WTC11 (cell line): ENCODE data around the gene SPDEF. TPM values are rescaled to one million over a fixed set of nuclear protein-coding genes. Genes with fewer than 3 reads are reported as not detected.

ENCODE experiments used
- ATAC-seq: fragments of 200-7000 bp; cut with Tn5 transposase; 2 replicates; pipeline ENCODE4 v1.10.0; 2021; ENCODE audit warnings: mild to moderate bottlenecking, moderate library complexity
- CTCF ChIA-PET: fragments of 300-600 bp; sonication (Branson Sonifier 250); formaldehyde crosslinking; loops from one replicate; lab custom pipeline; 2021; ENCODE audit warnings: antibody characterized with exemption; lab: Charles Lee
- POLR2A ChIA-PET: fragments of 350-600 bp; sonication (Branson Sonifier 250); formaldehyde crosslinking; loops from one replicate; lab custom pipeline; 2021; ENCODE audit warnings: antibody characterized with exemption; lab: Charles Lee
- DNase-seq: peaks from one replicate; pipeline ENCODE4 v3.0.0; 2021; ENCODE audit warnings: low spot score
- H3K27ac Mint-ChIP-seq: 2 replicates; pipeline ENCODE4 v1.8.0; 2021; ENCODE audit warnings: mixed read lengths
- H3K27me3 Mint-ChIP-seq: 2 replicates; pipeline ENCODE4 v1.8.0; 2021; ENCODE audit warnings: low read depth, mild to moderate bottlenecking, moderate library complexity, mixed read lengths
- H3K36me3 Mint-ChIP-seq: 2 replicates; pipeline ENCODE4 v1.8.0; 2021; ENCODE audit warnings: mixed read lengths
- H3K4me1 Mint-ChIP-seq: 2 replicates; pipeline ENCODE4 v1.8.0; 2022; ENCODE audit warnings: mixed read lengths
- H3K4me3 Mint-ChIP-seq: 2 replicates; pipeline ENCODE4 v1.8.0; 2021; ENCODE audit warnings: mild to moderate bottlenecking, moderate library complexity, mixed read lengths
- H3K9me3 Mint-ChIP-seq: 2 replicates; pipeline ENCODE4 v1.8.0; 2021; ENCODE audit warnings: mixed read lengths
- CREM ChIP-seq: sonication (generic); formaldehyde crosslinking; IDR thresholded peaks from 2 replicates; pipeline ENCODE4 v1.8.1; 2022; ENCODE audit warnings: mild to moderate bottlenecking, missing genetic modification reagents, moderate library complexity
- ESRRA ChIP-seq: sonication (generic); formaldehyde crosslinking; IDR thresholded peaks from 2 replicates; pipeline ENCODE4 v1.8.1; 2022; ENCODE audit warnings: mild to moderate bottlenecking, missing genetic modification reagents, borderline replicate concordance
- FOXK1 ChIP-seq: sonication (generic); formaldehyde crosslinking; IDR thresholded peaks from 2 replicates; pipeline ENCODE4 v1.8.0; 2022; ENCODE audit warnings: mild to moderate bottlenecking, moderate library complexity, missing genetic modification reagents
- IRF2 ChIP-seq: sonication (generic); formaldehyde crosslinking; IDR thresholded peaks from 2 replicates; pipeline ENCODE4 v1.8.0; 2022; ENCODE audit warnings: low read depth, missing genetic modification reagents, borderline replicate concordance
- JAZF1 ChIP-seq: fragments of 250-450 bp; sonication (Bioruptor Pico); IDR thresholded peaks from 2 replicates; pipeline ENCODE4 v1.9.0; 2021; ENCODE audit warnings: moderate library complexity, mild to moderate bottlenecking, inconsistent platforms
- JUN ChIP-seq: sonication (generic); formaldehyde crosslinking; IDR thresholded peaks from 2 replicates; pipeline ENCODE4 v1.8.0; 2023; ENCODE audit warnings: mild to moderate bottlenecking, missing genetic modification reagents
- MYBL2 ChIP-seq: sonication (generic); formaldehyde crosslinking; IDR thresholded peaks from 2 replicates; pipeline ENCODE4 v1.8.1; 2023; ENCODE audit warnings: mild to moderate bottlenecking, moderate library complexity, missing genetic modification reagents
- NFATC4 ChIP-seq: fragments of 250-450 bp; sonication (Bioruptor Pico); IDR thresholded peaks from 2 replicates; pipeline ENCODE4 v1.9.0; 2021; ENCODE audit warnings: mild to moderate bottlenecking
- NFYB ChIP-seq: sonication (generic); formaldehyde crosslinking; conservative IDR thresholded peaks from 2 replicates; pipeline ENCODE4 v1.8.0; 2022; ENCODE audit warnings: low read depth, missing genetic modification reagents
- NR1H2 ChIP-seq: sonication (generic); formaldehyde crosslinking; IDR thresholded peaks from 2 replicates; pipeline ENCODE4 v1.9.0; 2021; ENCODE audit warnings: mild to moderate bottlenecking, moderate library complexity, missing genetic modification reagents
- NR3C1 ChIP-seq: sonication (generic); formaldehyde crosslinking; conservative IDR thresholded peaks from 2 replicates; pipeline ENCODE4 v1.8.1; 2023; ENCODE audit warnings: low read depth, mild to moderate bottlenecking, missing genetic modification reagents
- SOX15 ChIP-seq: fragments of 250-450 bp; sonication (Bioruptor Pico); IDR thresholded peaks from 2 replicates; pipeline ENCODE4 v1.9.0; 2021; ENCODE audit warnings: mild to moderate bottlenecking
- ZNF121 ChIP-seq: sonication (generic); formaldehyde crosslinking; IDR thresholded peaks from 2 replicates; pipeline ENCODE4 v1.8.0; 2023; ENCODE audit warnings: missing genetic modification reagents
- ZNF396 ChIP-seq: fragments of 250-450 bp; sonication (Bioruptor Pico); IDR thresholded peaks from 2 replicates; pipeline ENCODE4 v1.8.0; 2021; ENCODE audit warnings: mild to moderate bottlenecking, moderate library complexity, borderline replicate concordance
- total RNA-seq: library from RNA; stranded (reverse); gene quantifications from 3 replicates; pipeline ENCODE4 v1.2.3, GENCODE V29; 2021
- TF ChIP-seq, protein P1 (sequence below): sonication (generic); formaldehyde crosslinking; IDR thresholded peaks from 2 replicates; pipeline ENCODE4 v1.8.1; 2023; ENCODE audit warnings: mild to moderate bottlenecking, moderate library complexity, missing genetic modification reagents
- TF ChIP-seq, protein P2 (sequence below): fragments of 250-450 bp; sonication (Bioruptor Pico); IDR thresholded peaks from 2 replicates; pipeline ENCODE4 v2.1.2; 2022; ENCODE audit warnings: mild to moderate bottlenecking, moderate library complexity
- TF ChIP-seq, protein P3 (sequence below): sonication (generic); formaldehyde crosslinking; IDR thresholded peaks from 2 replicates; pipeline ENCODE4 v1.8.1; 2023; ENCODE audit warnings: mild to moderate bottlenecking, missing genetic modification reagents
- TF ChIP-seq, protein P4 (sequence below): fragments of 250-450 bp; sonication (Bioruptor Pico); IDR thresholded peaks from 2 replicates; pipeline ENCODE4 v1.9.0; 2021; ENCODE audit warnings: mild to moderate bottlenecking, borderline replicate concordance
- TF ChIP-seq, protein P5 (sequence below): fragments of 250-450 bp; sonication (Bioruptor Pico); IDR thresholded peaks from 2 replicates; pipeline ENCODE4 v1.9.0; 2021; ENCODE audit warnings: mild to moderate bottlenecking
- TF ChIP-seq, protein P6 (sequence below): sonication (generic); formaldehyde crosslinking; IDR thresholded peaks from 2 replicates; pipeline ENCODE4 v1.8.0; 2023; ENCODE audit warnings: missing genetic modification reagents

The SPDEF gene
- total RNA-seq, 1 experiment from 2014 or later, result 0.72 TPM

DNA sequence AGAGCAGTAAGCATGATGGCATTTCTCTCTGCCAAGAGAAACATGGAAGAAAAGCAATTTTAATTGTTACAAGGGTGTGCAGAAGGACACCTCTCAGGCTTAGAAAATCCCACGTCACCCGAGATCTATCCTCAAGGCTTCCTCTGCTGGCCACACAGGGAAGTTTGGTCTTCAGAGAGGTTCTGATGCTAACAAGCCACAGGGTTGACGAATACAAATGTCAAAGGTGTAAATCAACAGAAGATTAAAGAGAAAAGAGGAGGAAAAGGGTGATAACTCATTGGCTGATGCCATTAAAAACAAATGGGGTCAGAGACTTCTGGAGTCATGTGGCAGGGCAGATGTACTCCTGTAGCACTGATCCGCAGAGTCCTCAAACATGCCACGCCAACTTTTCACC, 33.6 kb upstream of the SPDEF start (continued):
- TF ChIP-seq, protein P1, sequence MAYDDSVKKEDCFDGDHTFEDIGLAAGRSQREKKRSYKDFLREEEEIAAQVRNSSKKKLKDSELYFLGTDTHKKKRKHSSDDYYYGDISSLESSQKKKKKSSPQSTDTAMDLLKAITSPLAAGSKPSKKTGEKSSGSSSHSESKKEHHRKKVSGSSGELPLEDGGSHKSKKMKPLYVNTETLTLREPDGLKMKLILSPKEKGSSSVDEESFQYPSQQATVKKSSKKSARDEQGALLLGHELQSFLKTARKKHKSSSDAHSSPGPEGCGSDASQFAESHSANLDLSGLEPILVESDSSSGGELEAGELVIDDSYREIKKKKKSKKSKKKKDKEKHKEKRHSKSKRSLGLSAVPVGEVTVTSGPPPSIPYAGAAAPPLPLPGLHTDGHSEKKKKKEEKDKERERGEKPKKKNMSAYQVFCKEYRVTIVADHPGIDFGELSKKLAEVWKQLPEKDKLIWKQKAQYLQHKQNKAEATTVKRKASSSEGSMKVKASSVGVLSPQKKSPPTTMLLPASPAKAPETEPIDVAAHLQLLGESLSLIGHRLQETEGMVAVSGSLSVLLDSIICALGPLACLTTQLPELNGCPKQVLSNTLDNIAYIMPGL (CRISPR knock-in tag), result no peak
- TF ChIP-seq IRF2 (CRISPR knock-in tag) (no peak), FOXK1 (CRISPR knock-in tag) (no peak), CREM (CRISPR knock-in tag) (no peak)
- TF ChIP-seq, protein P2, sequence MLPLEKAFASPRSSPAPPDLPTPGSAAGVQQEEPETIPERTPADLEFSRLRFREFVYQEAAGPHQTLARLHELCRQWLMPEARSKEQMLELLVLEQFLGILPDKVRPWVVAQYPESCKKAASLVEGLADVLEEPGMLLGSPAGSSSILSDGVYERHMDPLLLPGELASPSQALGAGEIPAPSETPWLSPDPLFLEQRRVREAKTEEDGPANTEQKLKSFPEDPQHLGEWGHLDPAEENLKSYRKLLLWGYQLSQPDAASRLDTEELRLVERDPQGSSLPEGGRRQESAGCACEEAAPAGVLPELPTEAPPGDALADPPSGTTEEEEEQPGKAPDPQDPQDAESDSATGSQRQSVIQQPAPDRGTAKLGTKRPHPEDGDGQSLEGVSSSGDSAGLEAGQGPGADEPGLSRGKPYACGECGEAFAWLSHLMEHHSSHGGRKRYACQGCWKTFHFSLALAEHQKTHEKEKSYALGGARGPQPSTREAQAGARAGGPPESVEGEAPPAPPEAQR (CRISPR knock-in tag), result no peak
- TF ChIP-seq, protein P3, sequence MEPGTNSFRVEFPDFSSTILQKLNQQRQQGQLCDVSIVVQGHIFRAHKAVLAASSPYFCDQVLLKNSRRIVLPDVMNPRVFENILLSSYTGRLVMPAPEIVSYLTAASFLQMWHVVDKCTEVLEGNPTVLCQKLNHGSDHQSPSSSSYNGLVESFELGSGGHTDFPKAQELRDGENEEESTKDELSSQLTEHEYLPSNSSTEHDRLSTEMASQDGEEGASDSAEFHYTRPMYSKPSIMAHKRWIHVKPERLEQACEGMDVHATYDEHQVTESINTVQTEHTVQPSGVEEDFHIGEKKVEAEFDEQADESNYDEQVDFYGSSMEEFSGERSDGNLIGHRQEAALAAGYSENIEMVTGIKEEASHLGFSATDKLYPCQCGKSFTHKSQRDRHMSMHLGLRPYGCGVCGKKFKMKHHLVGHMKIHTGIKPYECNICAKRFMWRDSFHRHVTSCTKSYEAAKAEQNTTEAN (CRISPR knock-in tag), result no peak

DNA sequence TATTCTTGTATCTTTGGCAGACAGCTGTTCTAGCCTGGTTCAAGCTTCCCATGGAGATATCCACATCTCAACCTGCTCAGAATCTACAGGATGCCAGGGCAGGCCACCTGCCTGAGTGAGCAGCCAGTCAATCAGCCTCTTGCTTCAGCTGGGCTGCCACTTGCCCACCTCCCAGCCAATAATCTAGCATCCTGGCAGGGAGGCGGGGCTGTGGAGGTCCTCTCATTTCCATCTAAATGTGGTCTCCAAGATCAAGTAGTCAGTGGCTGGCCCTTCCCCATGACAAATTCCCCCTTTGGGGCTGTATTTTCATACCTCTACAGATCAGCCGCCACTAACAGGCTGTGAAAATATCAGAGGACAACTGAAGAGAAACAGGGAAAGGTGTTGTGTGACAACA, 33.0 kb upstream of the SPDEF start:
- H3K4me3 Mint-ChIP-seq, result no peak overlapping the region
- no peaks in the 10 kb centered on the region for H3K36me3 Mint-ChIP-seq
- ChIA-PET POLR2A (no interaction called here), CTCF (interaction anchor here (1.3 to 1.4 kb wide), 3 partner anchors 21 to 129 kb away, joined by 4 to 5 read pairs (median 4); no protein-coding TSS in a partner anchor)
- H3K9me3 Mint-ChIP-seq, result no peaks in the 10 kb centered on the region
- TF ChIP-seq ZNF121 (CRISPR knock-in tag), result no peak
- no peak for TF ChIP-seq MYBL2 (CRISPR knock-in tag)
- TF ChIP-seq JUN, result no peak
- TF ChIP-seq NR3C1 (CRISPR knock-in tag), result no peak
- TF ChIP-seq ZNF396 (CRISPR knock-in tag), result no peak
- TF ChIP-seq, protein P4, sequence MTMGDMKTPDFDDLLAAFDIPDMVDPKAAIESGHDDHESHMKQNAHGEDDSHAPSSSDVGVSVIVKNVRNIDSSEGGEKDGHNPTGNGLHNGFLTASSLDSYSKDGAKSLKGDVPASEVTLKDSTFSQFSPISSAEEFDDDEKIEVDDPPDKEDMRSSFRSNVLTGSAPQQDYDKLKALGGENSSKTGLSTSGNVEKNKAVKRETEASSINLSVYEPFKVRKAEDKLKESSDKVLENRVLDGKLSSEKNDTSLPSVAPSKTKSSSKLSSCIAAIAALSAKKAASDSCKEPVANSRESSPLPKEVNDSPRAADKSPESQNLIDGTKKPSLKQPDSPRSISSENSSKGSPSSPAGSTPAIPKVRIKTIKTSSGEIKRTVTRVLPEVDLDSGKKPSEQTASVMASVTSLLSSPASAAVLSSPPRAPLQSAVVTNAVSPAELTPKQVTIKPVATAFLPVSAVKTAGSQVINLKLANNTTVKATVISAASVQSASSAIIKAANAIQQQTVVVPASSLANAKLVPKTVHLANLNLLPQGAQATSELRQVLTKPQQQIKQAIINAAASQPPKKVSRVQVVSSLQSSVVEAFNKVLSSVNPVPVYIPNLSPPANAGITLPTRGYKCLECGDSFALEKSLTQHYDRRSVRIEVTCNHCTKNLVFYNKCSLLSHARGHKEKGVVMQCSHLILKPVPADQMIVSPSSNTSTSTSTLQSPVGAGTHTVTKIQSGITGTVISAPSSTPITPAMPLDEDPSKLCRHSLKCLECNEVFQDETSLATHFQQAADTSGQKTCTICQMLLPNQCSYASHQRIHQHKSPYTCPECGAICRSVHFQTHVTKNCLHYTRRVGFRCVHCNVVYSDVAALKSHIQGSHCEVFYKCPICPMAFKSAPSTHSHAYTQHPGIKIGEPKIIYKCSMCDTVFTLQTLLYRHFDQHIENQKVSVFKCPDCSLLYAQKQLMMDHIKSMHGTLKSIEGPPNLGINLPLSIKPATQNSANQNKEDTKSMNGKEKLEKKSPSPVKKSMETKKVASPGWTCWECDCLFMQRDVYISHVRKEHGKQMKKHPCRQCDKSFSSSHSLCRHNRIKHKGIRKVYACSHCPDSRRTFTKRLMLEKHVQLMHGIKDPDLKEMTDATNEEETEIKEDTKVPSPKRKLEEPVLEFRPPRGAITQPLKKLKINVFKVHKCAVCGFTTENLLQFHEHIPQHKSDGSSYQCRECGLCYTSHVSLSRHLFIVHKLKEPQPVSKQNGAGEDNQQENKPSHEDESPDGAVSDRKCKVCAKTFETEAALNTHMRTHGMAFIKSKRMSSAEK (CRISPR knock-in tag), result no peak
- TF ChIP-seq, protein P5, sequence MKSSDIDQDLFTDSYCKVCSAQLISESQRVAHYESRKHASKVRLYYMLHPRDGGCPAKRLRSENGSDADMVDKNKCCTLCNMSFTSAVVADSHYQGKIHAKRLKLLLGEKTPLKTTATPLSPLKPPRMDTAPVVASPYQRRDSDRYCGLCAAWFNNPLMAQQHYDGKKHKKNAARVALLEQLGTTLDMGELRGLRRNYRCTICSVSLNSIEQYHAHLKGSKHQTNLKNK, result no peak
- TF ChIP-seq, protein P6, sequence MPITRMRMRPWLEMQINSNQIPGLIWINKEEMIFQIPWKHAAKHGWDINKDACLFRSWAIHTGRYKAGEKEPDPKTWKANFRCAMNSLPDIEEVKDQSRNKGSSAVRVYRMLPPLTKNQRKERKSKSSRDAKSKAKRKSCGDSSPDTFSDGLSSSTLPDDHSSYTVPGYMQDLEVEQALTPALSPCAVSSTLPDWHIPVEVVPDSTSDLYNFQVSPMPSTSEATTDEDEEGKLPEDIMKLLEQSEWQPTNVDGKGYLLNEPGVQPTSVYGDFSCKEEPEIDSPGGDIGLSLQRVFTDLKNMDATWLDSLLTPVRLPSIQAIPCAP (CRISPR knock-in tag), result no peak
- no peak for TF ChIP-seq NR1H2 (CRISPR knock-in tag)
- no peak for TF ChIP-seq NFYB
- no peak for TF ChIP-seq ESRRA
- no peak for TF ChIP-seq SOX15 (CRISPR knock-in tag)
- TF ChIP-seq NFATC4 (CRISPR knock-in tag), result no peak
- TF ChIP-seq JAZF1 (CRISPR knock-in tag), result no peak
- peaks cover 25% of the 10 kb centered on the region for H3K4me1 Mint-ChIP-seq
- no peak for DNase-seq
- no peaks in the 10 kb centered on the region for H3K27me3 Mint-ChIP-seq
- peak overlapping the region; percentile 77 for H3K27ac Mint-ChIP-seq
- ATAC-seq, result peak; percentile 46
